ENCODE results near the gene MAOA.

Gene MAOA

GRCh38 chrX:43656005-43656494, at the start of gene MAOA:
Gene MAOA, plus strand, starts transcription at chrX:43656299. Its CDS starts 43 bp downstream, at chrX:43656342.
- no peaks in the 10 kb centered on the region for H3K79me2 ChIP-seq (ENCODE audit: insufficient read depth, low read length)
- no peak within 1 kb of the TSS for H2AFZ ChIP-seq (ENCODE audit: low read length)
- no peak within 1 kb of the TSS for H3K27ac ChIP-seq (ENCODE audit: low read depth, low read length, poor library complexity, severe bottlenecking)
- no peaks in the 10 kb centered on the region for H3K9me2 ChIP-seq (ENCODE audit: low read depth, low read length)
- no peaks in the 10 kb centered on the region for H3K9me3 ChIP-seq (ENCODE audit: low read length)
- peak within 1 kb of the TSS; percentile 72; the same call in 1 of the 2 replicates for H3K4me2 ChIP-seq (ENCODE audit: low read length)
- no peaks in the 10 kb centered on the region for H3K27me3 ChIP-seq (ENCODE audit: insufficient read depth, low read length)
- TF ChIP-seq CTCF (IDR thresholded peaks at IDR 0.05; ENCODE audit: low read length) (no peak), EZH2 (IDR thresholded peaks at IDR 0.05; ENCODE audit: borderline replicate concordance, low read length) (no peak)
- no peak within 1 kb of the TSS for H3K9ac ChIP-seq (ENCODE audit: low read length)
- H3K4me3 ChIP-seq (ENCODE audit: low read depth, low read length, poor library complexity, severe bottlenecking), result peak within 1 kb of the TSS; percentile 62
- no peaks in the 10 kb centered on the region for H3K4me1 ChIP-seq (ENCODE audit: insufficient read depth, low read length, severe bottlenecking)
- no peaks in the 10 kb centered on the region for H3F3A ChIP-seq (ENCODE audit: insufficient read depth, low read length)
- no peaks in the 10 kb centered on the region for H3K36me3 ChIP-seq (ENCODE audit: insufficient read depth, low read length)
- no peaks in the 10 kb centered on the region for H4K20me1 ChIP-seq (ENCODE audit: insufficient read depth, low read length)

DNA sequence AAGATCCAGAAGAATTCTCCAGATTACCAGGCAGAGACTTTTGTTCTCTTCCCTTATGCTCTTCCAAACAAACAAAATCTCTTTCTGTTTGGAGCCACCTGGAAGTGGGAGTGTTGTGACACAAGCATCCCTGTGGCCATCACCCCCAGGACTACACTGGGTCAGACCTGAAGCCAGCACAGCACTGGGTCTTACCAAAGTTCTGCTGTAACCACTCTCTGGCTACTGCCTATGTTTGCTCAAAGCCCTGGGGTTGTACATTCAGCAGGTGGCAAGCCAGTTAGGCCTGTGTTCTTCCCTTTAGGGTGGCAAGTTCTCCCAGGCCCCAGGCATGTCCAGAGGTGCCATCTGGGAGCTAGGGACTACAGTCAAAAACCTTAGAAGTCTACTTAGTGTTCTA, 43.7 kb upstream of the MAOA start:
- no peak overlapping the region for H3K9ac ChIP-seq (ENCODE audit: low read length)
- H3K4me3 ChIP-seq (ENCODE audit: low read depth, low read length, poor library complexity, severe bottlenecking), result no peak overlapping the region
- no peak overlapping the region for H3K4me2 ChIP-seq (ENCODE audit: low read length)
- no peaks in the 10 kb centered on the region for H3K79me2 ChIP-seq (ENCODE audit: insufficient read depth, low read length)
- no peaks in the 10 kb centered on the region for H3K9me3 ChIP-seq (ENCODE audit: low read length)
- no peaks in the 10 kb centered on the region for H3K36me3 ChIP-seq (ENCODE audit: insufficient read depth, low read length)
- no peaks in the 10 kb centered on the region for H3F3A ChIP-seq (ENCODE audit: insufficient read depth, low read length)
- no peaks in the 10 kb centered on the region for H4K20me1 ChIP-seq (ENCODE audit: insufficient read depth, low read length)
- no peak overlapping the region for H3K27ac ChIP-seq (ENCODE audit: low read depth, low read length, poor library complexity, severe bottlenecking)
- no peak overlapping the region for H2AFZ ChIP-seq (ENCODE audit: low read length)
- H3K9me2 ChIP-seq (ENCODE audit: low read depth, low read length), result no peaks in the 10 kb centered on the region
- no peaks in the 10 kb centered on the region for H3K27me3 ChIP-seq (ENCODE audit: insufficient read depth, low read length)
- no peaks in the 10 kb centered on the region for H3K4me1 ChIP-seq (ENCODE audit: insufficient read depth, low read length, severe bottlenecking)
- TF ChIP-seq EZH2 (IDR thresholded peaks at IDR 0.05; ENCODE audit: borderline replicate concordance, low read length) (no peak), CTCF (IDR thresholded peaks at IDR 0.05; ENCODE audit: low read length) (no peak)

DNA sequence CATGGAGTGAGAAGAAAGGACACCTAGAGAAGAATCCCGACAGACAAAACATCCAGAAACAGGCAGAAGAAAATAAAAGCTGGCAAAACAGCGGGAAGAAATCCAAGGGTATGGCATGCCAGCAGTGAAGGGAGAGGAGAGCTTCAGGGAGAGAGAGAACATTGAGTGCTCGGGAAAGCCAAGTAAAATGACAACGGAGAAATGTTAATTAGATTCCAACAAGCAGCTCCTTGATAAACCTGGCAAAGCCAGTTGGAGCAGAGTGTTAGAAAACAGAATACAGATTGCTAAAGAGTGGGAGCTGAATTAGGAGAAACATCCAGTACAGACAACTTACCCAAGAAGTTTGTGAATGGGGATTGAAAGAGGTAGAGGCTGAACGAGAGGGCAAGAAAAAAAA, 40.4 kb upstream of the MAOA start:
- TF ChIP-seq EZH2 (IDR thresholded peaks at IDR 0.05; ENCODE audit: borderline replicate concordance, low read length), result no peak
- TF ChIP-seq CTCF (IDR thresholded peaks at IDR 0.05; ENCODE audit: low read length), result no peak
- Histone ChIP-seq H3K79me2 (ENCODE audit: insufficient read depth, low read length) (no peaks in the 10 kb centered on the region), H2AFZ (ENCODE audit: low read length) (no peak overlapping the region), H4K20me1 (ENCODE audit: insufficient read depth, low read length) (no peaks in the 10 kb centered on the region), H3K9me2 (ENCODE audit: low read depth, low read length) (no peaks in the 10 kb centered on the region), H3K27ac (ENCODE audit: low read depth, low read length, poor library complexity, severe bottlenecking) (no peak overlapping the region), H3K9ac (ENCODE audit: low read length) (no peak overlapping the region), H3K36me3 (ENCODE audit: insufficient read depth, low read length) (no peaks in the 10 kb centered on the region), H3K4me2 (ENCODE audit: low read length) (no peak overlapping the region), H3F3A (ENCODE audit: insufficient read depth, low read length) (no peaks in the 10 kb centered on the region), H3K27me3 (ENCODE audit: insufficient read depth, low read length) (no peaks in the 10 kb centered on the region), H3K4me1 (ENCODE audit: insufficient read depth, low read length, severe bottlenecking) (no peaks in the 10 kb centered on the region), H3K9me3 (ENCODE audit: low read length) (no peaks in the 10 kb centered on the region), H3K4me3 (ENCODE audit: low read depth, low read length, poor library complexity, severe bottlenecking) (no peak overlapping the region)
